GM18907 (cell line): Measurements from ENCODE around the gene EXD2.

Source experiments
- ATAC-seq: cut with Tn5 transposase; IDR thresholded peaks from one replicate; pipeline ENCODE4 v1.9.1; 2021; ENCODE audit warnings: mild to moderate bottlenecking, moderate library complexity; ENCODE audit not compliant: unreplicated experiment

The EXD2 gene

DNA sequence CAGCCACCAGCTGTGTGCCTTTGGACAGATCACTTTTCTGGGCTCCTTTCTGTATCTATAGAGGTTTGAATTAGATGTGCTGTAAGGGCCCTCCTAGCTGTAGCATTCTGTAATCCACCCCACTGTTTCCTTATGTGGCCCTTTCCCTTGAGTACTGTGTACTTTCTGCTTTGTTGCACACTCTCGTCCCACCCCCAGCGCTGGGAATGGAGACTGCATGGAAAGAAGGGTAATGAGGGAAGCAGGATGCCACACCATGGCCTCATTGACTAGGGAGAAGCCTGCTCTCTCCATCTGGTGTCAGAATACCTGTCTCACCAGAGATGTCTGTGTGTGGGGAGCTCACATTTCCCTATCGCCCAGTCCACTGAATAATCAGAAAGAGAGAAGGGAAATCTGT lies 55.0 kb downstream of the EXD2 start:
- no peak for ATAC-seq

GRCh38 chr14:69247676-69248440 lies 56.6 kb downstream of the EXD2 start:
- ATAC-seq, result no peak

- no peak for ATAC-seq
These were observed 58.3 kb downstream of the EXD2 start for GRCh38 chr14:69249603-69250002.

- no peak for ATAC-seq
These were observed 61.6 kb downstream of the EXD2 start for GRCh38 chr14:69252851-69253250.

DNA sequence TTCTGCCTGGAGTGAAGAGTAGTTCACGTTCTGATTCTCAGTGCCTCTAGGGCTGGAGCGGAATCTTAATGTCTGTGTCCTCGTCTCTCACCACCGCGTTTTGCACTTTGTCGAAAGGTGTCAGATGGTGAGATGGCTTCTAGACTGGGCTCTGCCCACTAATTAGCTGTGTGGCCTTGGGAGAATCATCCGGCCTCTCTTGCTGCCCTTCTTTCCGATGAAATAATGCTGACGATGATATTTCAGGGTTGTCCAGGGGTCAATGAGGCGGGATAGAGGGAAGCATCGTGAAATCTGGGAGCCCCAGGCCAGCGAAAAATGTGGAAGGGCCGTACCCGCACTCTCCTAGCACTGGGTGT lies 67.8 kb downstream of the EXD2 start:
- ATAC-seq, result no peak

- ATAC-seq, result no peak
These were observed 68.4 kb downstream of the EXD2 start, which contains the start of gene GALNT16 for GRCh38 chr14:69259527-69260189. TSS of gene GALNT16 (plus strand) at chr14:69260158. CDS start at chr14:69260291, 133 bp downstream.

- no peak for ATAC-seq
These were observed 69.0 kb downstream of the EXD2 start for GRCh38 chr14:69260190-69260860.

- no peak for ATAC-seq
These were observed 69.7 kb downstream of the EXD2 start for GRCh38 chr14:69260861-69261564.

- no peak for ATAC-seq
These were observed 70.5 kb downstream of the EXD2 start for GRCh38 chr14:69261761-69262331.

DNA sequence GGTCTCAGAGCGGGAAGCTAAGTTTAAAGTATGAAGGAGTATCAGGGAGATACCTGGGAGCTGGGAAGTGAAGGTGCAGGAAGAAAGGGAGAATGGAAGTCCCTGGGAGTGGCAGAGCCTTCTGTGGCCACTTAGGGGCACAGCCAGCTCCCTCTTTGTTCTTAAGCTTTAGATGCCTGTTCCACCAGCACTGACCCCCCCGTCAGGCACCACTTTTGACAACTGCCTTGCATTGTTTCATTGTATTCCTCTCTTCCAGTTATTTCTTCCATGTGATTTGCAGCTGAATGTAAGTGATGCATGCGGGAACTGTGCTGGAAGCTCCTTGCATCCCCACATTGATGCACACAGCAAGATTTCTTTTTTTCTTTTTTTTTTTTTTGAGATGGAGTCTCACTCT lies 71.2 kb downstream of the EXD2 start:
- no peak for ATAC-seq

- ATAC-seq, result no peak
These were observed 72.1 kb downstream of the EXD2 start for GRCh38 chr14:69263364-69263763.

GRCh38 chr14:69263771-69264170 lies 72.5 kb downstream of the EXD2 start:
- no peak for ATAC-seq

DNA sequence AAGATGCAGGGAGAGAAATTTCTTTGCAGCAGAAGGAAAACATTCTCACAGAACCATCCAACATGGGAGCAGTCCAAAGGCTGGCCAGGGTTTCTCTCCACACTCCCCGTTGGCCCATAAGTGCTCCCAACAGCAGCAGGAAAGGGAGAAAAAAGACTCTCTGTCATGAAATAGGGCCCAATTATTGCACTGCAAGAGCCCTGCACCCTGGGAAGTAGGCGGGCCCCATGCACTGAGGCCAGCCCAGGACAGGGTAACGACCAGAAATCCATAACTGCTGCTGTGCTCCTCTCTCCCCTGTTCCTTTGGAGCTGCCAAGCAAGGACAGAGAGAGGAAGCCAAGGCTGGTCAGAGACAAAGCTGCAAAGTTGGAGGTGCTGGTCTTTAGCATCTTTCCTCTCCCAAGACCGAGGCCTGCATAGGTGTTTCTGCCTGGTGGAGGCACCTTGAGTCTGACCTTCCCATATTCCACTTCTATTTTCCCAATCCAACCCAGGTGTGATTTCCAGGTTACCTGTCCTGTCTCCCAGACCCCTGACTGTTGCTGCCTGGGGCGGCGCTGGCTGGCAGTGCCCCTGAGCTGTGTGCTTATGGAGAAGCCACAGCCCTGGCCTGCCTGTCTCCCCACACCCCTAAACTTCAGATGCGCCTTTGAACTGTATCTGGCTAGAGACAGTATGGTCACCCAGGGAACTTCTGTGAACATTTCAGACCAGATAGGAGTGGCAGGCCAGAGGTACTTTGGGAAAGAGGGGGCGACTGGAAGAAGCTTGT lies 75.5 kb downstream of the EXD2 start:
- no peak for ATAC-seq

GRCh38 chr14:69267492-69267891 lies 76.2 kb downstream of the EXD2 start:
- ATAC-seq, result no peak

DNA sequence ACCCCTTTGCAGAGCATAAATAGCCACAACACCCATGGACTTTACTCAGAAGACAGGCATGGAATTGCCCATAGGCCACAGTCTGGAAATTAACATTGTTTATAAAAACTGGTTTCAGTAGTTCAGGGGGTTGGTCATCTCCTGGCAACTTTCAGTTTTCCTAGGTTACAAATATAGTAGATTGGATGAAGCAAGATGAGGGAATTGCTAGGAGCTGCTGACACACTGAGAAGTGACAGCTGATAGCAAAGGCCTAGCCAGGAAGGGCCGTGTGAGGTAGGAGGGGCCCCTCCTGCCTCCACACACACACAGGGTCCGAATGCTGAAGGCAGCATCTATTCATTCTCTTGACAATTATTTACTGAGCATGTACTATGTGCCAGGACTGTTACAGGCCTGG lies 76.9 kb downstream of the EXD2 start:
- ATAC-seq, result no peak

- ATAC-seq, result no peak
These were observed 77.5 kb downstream of the EXD2 start for GRCh38 chr14:69268763-69269162.

GRCh38 chr14:69269381-69269780 lies 78.1 kb downstream of the EXD2 start:
- no peak for ATAC-seq

GRCh38 chr14:69270097-69270496 lies 78.8 kb downstream of the EXD2 start:
- ATAC-seq, result no peak

DNA sequence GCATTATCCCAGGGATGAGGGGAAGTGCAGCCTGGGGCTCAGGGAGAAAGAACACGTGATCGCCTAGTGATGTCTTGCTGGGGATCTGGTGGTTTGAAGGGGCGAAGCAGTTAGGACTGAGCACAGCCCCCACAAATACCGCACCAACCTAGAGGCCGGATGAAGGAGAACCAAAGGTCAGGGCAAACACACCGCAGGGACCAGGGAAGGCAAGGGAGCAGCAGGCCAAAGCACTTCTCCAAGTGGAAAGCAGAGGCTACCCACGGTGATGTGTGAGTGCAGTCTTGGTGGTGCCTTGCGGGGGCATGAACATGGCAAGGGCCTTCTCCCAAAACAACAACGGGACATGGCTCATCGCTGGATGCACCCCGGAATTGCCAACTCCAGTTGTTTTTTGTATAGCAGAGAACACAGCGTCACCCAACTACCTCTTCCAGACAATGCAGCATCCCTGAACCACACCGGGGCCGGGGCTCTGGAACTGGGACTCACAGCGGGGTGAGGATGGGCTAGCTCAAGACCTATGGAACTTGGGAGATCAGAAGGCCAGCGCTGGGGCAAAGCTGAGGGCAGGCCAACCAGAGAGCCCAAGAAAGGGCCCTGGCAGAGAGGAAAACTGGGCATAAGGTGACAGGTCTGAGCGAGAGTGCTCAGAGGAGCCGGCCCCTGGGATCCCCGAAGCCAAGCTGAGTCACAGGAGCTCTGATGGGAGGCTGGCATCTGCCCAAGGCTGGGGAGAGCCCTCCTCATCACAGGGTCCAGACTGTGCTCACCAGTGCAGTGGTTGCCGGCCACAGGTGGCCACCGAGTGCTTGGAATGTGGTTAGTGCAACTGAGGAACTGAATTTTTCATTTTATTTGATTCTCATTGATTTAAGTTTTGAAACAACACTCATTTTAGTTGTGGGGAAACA lies 79.8 kb downstream of the EXD2 start:
- no peak for ATAC-seq
